ENCODE measurements around the gene SPDYE6.
"Not testable (repeated sequence)": the region's sequence is repeated elsewhere in the genome, so short reads cannot be mapped to it uniquely, and the experiment has no call there.

Gene SPDYE6

GRCh38 chr7:102317231-102318059 lies 38.8 kb downstream of the SPDYE6 start:
- DNase-seq (ENCODE audit: low read depth in 2 of 2) = no peak

- DNase-seq (ENCODE audit: low read depth in 2 of 2) = no peak
Observed at GRCh38 chr7:102313997-102314780, 42.1 kb downstream of the SPDYE6 start.

GRCh38 chr7:102312317-102312716 lies 43.9 kb downstream of the SPDYE6 start:
- no peak for DNase-seq (ENCODE audit: low read depth in 2 of 2)

- DNase-seq (ENCODE audit: low read depth in 2 of 2) = no peak
Observed at GRCh38 chr7:102310414-102310815, 45.8 kb downstream of the SPDYE6 start.

- DNase-seq (ENCODE audit: low read depth in 2 of 2) = no peak
Observed at GRCh38 chr7:102306916-102307677, 49.1 kb downstream of the SPDYE6 start.

- DNase-seq (ENCODE audit: low read depth in 2 of 2) = no peak
Observed at GRCh38 chr7:102305414-102306268, 50.6 kb downstream of the SPDYE6 start.

- no peak for DNase-seq (ENCODE audit: low read depth in 2 of 2)
Observed at GRCh38 chr7:102304668-102305067, 51.6 kb downstream of the SPDYE6 start.

- no peak for DNase-seq (ENCODE audit: low read depth in 2 of 2)
Observed at GRCh38 chr7:102303669-102304422, 52.4 kb downstream of the SPDYE6 start.

- no peak for DNase-seq (ENCODE audit: low read depth in 2 of 2)
Observed at GRCh38 chr7:102302025-102302424, 54.2 kb downstream of the SPDYE6 start.

- not testable (repeated sequence) for DNase-seq (ENCODE audit: low read depth in 2 of 2)
Observed at GRCh38 chr7:102301367-102301766, 54.9 kb downstream of the SPDYE6 start.

GRCh38 chr7:102300643-102301221 lies 55.5 kb downstream of the SPDYE6 start:
- DNase-seq (ENCODE audit: low read depth in 2 of 2) = no peak

GRCh38 chr7:102297487-102298218 lies 58.6 kb downstream of the SPDYE6 start:
- DNase-seq (ENCODE audit: low read depth in 2 of 2) = no peak

GRCh38 chr7:102296514-102296913 lies 59.7 kb downstream of the SPDYE6 start:
- no peak for DNase-seq (ENCODE audit: low read depth in 2 of 2)

- DNase-seq (ENCODE audit: low read depth in 2 of 2) = no peak
Observed at GRCh38 chr7:102296179-102296438, 60.1 kb downstream of the SPDYE6 start.

Data from stimulated activated CD4-positive, alpha-beta T cell treated with anti-CD3 and anti-CD28 coated beads, Interleukin-12 subunit alpha, Interleukin-12 subunit beta, amount 100 ng/mL, for 24 hours (primary cell).